GM12891 (cell line): ENCODE results near the gene SMAD9.

Source experiments
- POLR2A ChIP-seq: IDR thresholded peaks from 2 replicates; pipeline ENCODE4 v1.6.1; 2011; ENCODE audit warnings: low read depth, low read length, control low read depth
- POLR2AphosphoS5 ChIP-seq: IDR thresholded peaks from 2 replicates; pipeline ENCODE4 v1.6.1; 2011; ENCODE audit warnings: low read depth, low read length, control low read depth
- POU2F2 ChIP-seq: IDR thresholded peaks from 2 replicates; pipeline ENCODE4 v1.6.1; 2011; ENCODE audit warnings: low read depth, mild to moderate bottlenecking, control low read depth, low read length, moderate library complexity
- SPI1 ChIP-seq: IDR thresholded peaks from 2 replicates; pipeline ENCODE4 v1.6.1; 2011; ENCODE audit warnings: low read depth, low read length, control low read depth
- TAF1 ChIP-seq: IDR thresholded peaks from 2 replicates; pipeline ENCODE4 v1.6.1; 2011; ENCODE audit warnings: low read depth, low read length, control low read depth

GRCh38 chr13:36829753-36830152, 90.3 kb downstream of the SMAD9 start:
- TF ChIP-seq POLR2A (no peak), POLR2AphosphoS5 (no peak), TAF1 (no peak), SPI1 (no peak), POU2F2 (no peak)
